Caki2 (cell line): ENCODE results near the gene TPRG1. TPM values are rescaled to one million over a fixed set of nuclear protein-coding genes. Genes with fewer than 3 reads are reported as not detected.

Experiments
- DNase-seq: peaks from one replicate; pipeline ENCODE4 v3.0.0-alpha.2; 2015; ENCODE audit warnings: low read depth
- in situ Hi-C: cut with HindIII; loops from 2 replicates; pipeline ENCODE4 v1.10.0; 2016; ENCODE audit warnings: low sequenced_read_pairs, low pct_unique_long_range_greater_than_20kb, mixed read lengths
- total RNA-seq: library from RNA; depleted of rRNA; stranded (reverse); fragments of >200 nt; shearing (Covaris generic); gene quantifications from 2 replicates; pipeline ENCODE4 v1.2.3, GENCODE V29; 2014; ENCODE audit warnings: low replicate concordance

TPRG1 gene
- total RNA-seq, 1 experiment from 2014 or later: 0.20 TPM

DNA sequence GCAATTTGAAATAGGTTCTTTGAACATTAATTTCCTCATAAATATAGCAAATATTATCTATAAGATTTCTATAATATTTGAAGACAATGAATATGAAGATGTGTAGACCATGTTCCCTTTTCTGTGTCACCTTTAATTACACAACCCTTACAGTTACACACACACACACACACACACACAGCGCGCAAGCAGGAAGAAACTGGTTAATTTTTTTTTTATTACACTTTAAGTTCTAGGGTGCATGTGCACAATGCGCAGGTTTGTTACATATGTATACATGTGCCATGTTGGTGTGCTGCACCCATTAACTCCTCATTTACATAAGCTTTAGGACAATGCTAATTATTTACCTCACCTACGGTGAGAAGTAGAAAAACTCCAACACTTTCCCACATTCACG lies 122.9 kb downstream of the TPRG1 start:
- DNase-seq: no peak
- in situ Hi-C loops: no loop called here

DNA sequence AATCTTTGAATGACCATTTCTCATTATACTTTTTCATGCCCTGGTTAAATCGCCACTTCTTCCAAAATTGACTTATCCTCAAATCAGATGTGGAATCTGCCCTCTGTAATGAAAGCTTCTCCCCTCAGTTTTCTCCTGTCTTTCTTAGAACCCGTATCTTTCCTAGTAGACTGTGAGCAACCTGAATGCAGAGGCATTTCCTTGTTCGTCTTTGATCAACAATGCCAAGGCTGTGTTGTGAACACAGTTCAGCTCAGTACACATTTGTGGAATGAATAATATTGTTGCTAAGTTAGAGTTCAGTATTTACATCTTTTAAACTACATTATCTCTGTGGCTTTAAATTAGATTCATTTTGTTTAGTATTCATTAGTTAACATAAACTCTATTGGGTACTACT lies 123.3 kb downstream of the TPRG1 start:
- DNase-seq: no peak
- in situ Hi-C loops: no loop called here

DNA sequence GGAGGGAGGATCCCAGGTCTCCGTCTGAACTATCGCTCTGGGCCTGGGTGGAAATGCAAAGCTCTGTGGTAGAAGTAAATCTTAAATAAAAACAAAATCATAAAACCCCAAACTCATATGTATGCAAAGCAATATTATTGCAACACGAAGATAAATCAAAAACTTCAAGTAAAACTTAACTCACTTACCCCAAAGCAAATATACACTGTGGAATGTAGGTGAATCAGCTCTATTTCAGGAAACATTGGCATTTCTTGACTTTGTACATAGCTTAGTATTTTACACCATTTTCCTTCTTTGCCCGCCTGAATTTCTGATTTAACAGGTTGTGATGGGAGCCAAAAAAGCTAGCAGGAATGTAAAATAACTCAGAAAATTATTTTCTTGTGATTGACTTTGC lies 126.2 kb downstream of the TPRG1 start:
- in situ Hi-C loops: no loop called here
- no peak for DNase-seq

DNA sequence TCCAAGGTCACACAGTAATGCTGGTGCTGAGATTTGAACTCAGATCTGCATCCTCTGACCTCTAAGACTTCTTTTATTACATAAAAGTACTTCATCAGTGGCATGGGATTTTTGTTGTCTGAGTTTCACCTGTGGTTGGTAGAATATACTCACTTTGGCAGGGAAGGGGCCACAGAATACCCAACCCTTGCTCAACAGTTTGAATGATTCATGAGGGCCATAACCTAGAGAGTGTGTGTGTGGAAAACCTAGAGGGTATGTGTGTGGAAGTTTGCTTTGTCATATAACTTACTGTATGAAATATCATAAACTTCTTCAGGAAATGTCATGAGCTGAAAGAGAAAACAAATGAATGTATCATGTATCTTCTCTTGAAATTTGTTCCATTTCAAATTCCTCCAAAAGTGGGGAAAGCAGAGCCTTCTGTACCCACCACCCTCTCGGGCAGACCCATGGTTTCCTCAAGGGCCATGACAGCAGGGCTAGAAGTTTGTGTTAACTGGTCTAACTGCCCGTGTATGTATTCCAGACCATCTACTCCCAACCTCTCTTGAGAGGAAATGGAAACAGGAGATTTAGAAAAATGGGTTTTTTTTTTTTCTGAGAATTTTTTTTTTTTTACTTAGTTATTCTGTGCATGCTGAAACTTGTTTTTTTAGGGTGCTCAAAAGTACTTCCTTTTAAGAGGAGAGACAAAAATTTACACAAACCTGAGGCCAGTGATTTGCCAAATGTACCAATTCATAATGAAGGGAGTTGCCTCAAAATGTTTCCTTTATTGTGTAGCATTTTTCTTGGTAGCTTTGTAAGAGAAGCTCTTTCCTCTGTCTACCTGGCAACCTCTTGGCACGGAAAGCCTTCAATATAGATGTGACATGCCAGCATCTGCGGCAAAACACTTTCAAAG lies 127.0 kb downstream of the TPRG1 start:
- DNase-seq: no peak
- in situ Hi-C loops: no loop called here

DNA sequence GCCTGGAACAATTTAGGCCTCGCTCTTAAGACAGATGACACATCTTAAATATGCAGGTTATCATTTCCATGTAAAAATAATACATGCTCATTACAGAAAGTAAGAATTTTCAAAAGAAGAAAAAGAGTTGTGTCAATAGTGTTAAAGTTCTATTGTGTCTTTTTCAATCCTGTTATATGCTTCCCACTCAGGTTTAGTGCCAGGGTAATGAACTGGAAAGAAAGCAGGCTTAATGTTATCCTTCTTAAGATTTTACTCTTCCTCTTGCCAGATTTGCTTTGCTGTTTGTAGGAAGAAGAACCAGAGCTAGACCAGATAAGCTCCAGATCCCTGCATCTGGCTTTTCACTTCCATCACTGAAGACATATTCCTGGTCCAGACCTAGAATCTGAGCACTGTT lies 128.6 kb downstream of the TPRG1 start:
- DNase-seq: no peak
- in situ Hi-C loops: no loop called here

DNA sequence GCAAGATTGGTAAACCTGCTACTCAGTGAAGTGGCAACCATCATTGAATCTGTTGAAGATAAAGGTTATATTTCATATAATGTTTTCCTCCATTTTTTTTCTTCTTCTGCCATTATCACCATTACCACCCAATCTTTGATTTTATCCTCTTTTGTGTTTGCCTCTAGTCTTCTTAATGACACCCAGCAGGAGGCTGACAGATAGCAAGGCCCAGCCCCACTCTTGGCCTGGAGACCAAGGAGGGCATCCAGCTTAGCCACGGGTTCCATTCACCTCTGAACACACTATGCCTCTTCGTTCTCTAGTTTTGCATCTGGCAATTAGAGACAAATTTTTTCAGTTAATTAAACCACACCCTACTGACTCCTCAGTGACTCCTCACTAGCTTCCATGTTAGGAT lies 129.7 kb downstream of the TPRG1 start:
- in situ Hi-C loops: no loop called here

DNA sequence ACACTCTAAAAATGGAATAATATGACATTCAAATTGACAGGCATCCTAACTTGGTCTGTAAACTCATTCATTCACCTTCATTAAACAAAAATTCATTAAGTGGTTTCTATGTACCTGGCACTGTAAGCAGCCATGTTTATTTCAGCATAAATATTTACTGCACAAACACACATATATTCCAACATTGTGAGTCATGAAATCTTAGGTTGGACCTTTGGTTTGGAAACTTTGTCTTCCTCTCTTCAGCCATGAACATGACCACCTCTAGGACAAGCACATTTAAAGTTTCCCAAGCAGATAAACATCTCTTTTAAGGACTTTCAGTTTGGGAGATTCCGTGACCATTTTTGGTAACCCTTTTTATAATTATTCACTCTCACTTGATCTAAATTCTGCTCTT lies 131.8 kb downstream of the TPRG1 start:
- DNase-seq: no peak
- in situ Hi-C loops: no loop called here

More for the DNA sequence above, 129.7 kb downstream of the TPRG1 start:
- DNase-seq: no peak

DNA sequence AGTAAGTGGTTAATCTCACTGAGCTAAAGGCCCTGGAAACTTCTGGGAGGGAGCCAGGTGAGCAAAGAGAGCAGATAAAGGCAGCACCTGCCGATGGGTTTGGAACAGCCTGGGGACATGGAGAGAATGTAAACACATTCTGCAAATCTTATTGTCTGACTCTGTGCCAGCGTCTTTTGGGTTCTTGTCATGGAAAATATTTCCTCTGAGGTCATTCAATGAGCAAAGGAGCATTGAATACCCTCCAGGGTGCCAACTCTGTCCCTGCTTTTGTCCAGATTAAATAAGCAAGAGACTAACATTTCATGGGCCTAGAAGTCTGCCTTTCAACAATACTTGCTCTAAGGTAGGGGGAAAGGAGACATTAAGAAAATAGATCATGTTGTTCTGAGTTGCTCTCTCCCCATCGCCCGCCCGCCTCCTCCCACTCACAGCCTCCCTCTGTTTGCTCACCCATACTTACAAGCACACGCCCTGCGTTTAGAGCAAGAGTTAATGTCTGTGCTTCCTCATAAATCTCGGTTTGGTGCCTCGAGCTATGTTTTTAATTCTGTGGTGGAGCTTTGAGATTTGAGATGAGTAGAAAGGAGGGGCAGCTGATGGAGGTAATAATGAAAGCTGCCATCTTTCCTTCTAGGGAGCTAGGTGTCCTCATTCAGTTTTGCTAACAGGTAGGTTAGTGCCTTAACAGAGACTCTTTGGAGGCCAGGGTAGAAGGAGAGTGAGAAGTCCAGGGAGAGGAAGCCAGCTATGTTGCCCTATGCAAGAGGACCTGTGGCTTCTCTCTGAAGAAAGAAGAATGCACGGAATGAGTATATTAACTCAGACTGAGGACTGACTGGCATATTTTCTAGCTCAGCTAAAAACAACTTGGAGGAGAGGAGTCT lies 132.9 kb downstream of the TPRG1 start:
- DNase-seq: peak; percentile 70
- in situ Hi-C loops: no loop called here

DNA sequence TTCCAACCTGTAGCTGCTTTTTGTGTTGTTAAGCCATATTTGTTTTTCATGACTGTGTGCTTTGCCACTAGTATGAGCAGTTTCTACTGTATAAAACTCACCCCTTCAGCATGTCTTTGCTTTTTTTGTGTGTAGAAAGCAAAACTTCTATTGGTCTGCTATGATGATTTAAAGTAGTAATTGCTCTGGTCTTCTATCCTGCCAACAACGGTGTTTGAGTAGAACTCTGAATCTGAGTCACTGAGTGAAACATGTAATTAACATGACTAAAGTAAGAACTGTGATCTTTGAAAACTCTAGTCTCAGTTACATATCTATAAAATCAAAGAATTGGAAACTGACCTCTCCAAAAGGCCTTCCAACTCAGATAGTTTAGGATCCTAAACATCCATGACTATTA lies 133.6 kb downstream of the TPRG1 start:
- in situ Hi-C loops: no loop called here
- no peak for DNase-seq

DNA sequence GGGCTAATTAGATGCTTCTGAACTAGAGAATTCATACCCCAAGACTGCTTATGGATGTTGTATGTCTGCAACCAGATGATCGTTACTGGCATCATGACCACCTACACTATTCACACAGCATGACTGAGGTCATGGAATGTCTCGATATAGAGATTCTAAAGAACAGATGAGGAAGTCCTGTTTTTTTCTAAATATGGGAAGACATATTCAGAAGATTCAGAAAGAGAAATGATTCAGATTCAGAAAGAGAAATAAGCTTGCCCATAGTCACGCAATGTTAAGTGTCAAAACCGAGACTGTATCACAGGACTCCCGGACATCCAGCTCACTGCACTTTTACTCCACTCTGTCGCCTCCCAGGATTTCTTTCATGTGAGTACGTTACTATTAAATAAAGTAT lies 136.2 kb downstream of the TPRG1 start:
- no peak for DNase-seq
- in situ Hi-C loops: no loop called here

DNA sequence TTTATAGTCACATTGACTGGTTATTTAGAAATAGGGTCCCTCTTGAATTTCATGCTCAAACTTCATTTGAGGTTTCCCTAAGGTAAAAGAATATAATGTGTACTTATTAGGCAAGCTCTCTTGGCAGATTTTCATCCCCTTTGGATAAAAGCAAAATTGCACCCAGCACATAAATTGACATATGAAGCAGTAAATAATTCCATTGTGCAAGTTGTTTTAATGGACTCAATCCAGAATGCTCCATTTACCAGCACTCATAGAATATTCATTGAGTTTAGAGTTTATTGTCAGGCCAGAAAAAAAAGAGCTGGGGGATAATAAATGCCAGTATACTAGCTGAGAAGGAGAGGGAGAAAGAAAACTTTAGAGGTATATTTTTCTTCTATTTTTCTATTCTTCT lies 136.8 kb downstream of the TPRG1 start:
- no peak for DNase-seq
- in situ Hi-C loops: no loop called here

DNA sequence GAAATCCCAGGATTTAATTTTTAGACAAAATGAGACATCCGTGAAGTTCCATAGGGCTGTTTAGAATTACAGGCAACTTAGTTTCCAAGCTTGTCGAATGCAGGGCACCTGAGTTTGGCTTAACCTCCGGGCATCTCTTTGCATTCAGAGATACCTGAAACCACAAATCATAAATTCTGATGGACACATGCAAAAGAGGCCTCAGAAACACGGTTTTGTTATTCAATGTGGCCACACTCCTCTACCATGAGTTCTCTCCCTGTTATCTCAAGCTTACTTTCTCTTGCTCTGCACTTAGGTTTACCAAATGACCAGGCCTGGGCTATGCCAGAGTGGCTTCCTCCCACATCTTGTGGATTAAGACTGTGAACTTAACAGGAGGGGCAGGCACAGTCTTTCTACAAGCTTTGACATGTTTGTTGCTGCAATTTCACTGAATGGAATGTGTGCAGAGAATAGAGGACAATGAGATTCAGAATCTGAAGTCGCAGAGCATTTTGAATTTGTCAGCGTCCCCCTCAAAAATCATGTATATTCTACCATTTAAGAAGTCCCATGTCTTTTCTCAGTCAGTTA lies 137.7 kb downstream of the TPRG1 start:
- in situ Hi-C loops: no loop called here
- DNase-seq: no peak

DNA sequence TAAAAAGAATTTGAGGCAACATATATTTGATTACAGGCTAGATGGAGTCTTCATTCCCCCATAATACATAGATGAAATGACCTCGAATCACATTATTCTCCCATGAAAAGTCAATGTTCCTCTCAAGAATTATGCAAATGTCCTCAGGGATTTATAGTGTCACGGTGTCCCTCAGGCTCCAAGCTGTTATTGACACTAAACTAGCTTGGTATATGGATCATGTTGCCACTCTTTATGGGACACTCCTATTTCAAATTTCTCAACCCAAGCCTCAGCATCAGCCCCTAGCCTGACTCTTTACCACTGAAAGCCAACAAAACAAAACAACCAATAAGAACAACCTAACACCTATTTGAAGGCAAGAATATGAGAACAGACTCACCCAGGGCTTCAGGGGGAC lies 139.8 kb downstream of the TPRG1 start:
- DNase-seq: no peak
- in situ Hi-C loops: no loop called here

DNA sequence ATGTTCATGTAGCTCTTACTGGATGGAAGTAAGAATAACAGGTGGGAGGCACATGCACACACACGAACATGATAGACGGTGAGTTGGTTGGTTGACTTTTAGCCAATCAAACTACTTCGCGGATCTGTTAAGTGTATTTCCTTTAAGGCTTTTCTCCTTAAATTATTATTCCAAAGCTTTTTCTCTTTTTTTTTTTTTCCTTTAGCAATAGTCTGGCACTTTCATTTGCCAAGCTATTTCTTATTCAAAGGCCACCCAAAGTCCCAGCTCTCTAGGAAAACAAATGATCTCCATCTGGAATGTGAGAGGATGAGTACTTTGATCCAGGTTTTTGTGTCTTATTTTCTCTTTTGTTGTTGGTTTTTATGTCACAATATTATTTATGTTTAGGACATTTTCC lies 141.1 kb downstream of the TPRG1 start:
- DNase-seq: no peak
- in situ Hi-C loops: no loop called here

DNA sequence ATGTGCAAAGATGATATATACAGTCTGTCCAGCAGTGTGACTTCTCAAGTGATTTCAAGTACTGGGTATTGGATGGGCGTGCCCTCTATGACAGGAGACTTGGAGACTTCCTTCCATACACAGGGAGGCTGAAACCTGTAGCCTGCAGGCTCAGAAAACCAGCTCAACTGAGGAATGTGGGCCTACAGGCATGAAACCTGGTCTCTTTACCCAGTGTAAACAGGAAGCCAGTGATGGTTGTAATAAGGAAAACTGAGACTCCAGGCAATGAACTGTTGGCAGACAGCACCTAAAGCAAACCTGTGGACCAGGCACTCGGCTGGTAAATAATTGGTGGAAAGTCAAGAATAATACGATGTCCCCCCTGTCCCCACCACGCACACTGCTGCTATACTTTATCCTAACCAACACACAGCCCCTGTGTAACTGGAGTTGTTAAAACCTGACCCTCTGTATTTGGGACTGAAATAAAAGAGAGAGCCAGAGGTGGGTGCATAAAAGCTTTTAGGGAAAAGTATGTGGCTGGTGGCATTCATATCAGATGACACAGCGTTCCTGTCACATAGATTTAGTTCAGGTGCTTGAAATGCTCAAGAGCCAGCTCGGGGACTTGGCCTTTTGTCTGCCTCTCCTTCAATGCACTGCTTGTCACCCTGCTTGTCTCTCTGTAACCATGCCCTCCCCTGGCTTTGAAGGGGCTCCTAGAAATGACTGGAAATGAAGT lies 144.7 kb downstream of the TPRG1 start:
- no peak for DNase-seq
- in situ Hi-C loops: no loop called here

DNA sequence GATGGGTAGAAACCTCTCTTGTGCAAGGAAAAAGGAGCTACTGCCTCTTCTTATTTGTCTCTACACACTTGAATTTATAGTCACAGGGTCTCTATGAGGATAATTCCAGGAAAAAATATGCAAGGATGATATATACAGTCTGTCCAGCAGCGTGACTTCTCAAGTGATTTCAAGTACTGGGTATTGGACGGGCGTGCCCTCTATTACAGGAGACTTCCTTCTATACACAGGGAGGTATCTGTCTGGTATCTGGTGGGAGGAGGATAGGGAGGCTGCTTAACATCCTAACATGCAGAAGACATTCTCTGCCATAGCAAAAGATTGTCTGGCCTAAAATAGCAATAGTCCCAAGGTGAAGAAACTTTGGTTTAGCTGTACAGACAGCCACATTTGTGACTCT lies 146.1 kb downstream of the TPRG1 start:
- in situ Hi-C loops: no loop called here
- no peak for DNase-seq

DNA sequence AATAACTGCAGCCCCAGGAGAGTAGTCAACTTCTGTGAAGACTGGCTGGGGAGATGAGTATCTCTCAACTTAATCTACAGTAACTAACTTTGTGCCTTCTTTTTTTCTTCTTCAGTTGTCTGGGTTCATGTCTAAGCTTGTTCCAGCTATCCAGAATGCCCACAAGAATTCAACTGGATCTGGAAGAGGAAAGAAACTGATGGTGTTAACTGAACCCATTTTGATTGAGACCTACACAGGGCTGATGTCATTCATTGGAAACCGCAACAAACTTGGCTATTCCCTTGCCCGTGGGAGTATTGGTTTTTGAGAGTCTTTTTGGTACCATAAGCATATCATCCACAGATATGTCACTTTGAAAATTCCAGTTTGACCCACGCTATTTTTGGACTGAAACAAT lies 148.7 kb downstream of the TPRG1 start:
- in situ Hi-C loops: loop anchor here (5.0 kb wide), 1 partner anchor 38 kb away; no protein-coding TSS in a partner anchor
- no peak for DNase-seq

DNA sequence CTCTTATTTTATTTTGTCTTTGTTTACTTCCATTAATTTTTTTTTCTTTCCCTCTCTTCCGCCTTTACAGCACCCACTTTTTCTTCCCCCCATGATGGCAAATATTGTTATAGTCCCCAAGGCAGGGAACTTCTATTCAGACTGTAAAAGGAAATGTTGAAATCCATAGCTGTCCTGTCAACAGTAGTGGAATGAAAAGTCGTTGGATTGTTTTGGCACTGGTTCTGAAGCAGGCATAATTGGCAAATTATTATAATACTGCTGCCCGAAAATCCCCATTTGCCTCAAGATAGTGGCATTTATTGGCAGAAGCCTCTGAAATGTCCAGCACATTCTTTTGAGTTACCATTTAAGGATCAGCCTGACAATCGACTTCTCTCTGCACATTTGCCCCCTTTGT lies 150.6 kb downstream of the TPRG1 start:
- DNase-seq: no peak

More for the DNA sequence above, 150.6 kb downstream of the TPRG1 start:
- in situ Hi-C loops: loop anchor here (5.0 kb wide), 1 partner anchor 40 kb away; no protein-coding TSS in a partner anchor
